Motor neuron (in vitro differentiated cells): ENCODE measurements around the gene ANHX. TPM values are rescaled to one million over a fixed set of nuclear protein-coding genes. Genes with fewer than 3 reads are reported as not detected.
"Not testable (repeated sequence)": the region's sequence is repeated elsewhere in the genome, so short reads cannot be mapped to it uniquely, and the experiment has no call there.

ENCODE experiments used
- ATAC-seq, 8 experiments: fragments of 200-7000 bp; cut with Tn5 transposase; replicated peaks in 6 of 8; 2 replicates each; pipeline ENCODE4 v1.8.0; 2021; ENCODE audit warnings: mild to moderate bottlenecking in 8 of 8, moderate library complexity in 8 of 8
- H3K27ac ChIP-seq, 2 donors: fragments of 250-450 bp; sonication (Bioruptor Pico); 2 replicates each; pipeline ENCODE4 v1.9.0; 2021; ENCODE audit warnings: antibody characterized with exemption in 2 of 2, mild to moderate bottlenecking in 2 of 2, moderate library complexity in 1 of 2
- H3K4me1 ChIP-seq, 2 donors: fragments of 250-450 bp; sonication (Bioruptor Pico); replicated peaks in 1 of 2; 2 replicates each; pipeline ENCODE4 v1.6.1; 2021; ENCODE audit warnings: antibody characterized with exemption in 2 of 2, mild to moderate bottlenecking in 2 of 2, moderate library complexity in 1 of 2
- H3K4me3 ChIP-seq, 5 donors: fragments of 250-450 bp; sonication (Bioruptor Pico); 2 replicates each; pipeline ENCODE4 v1.9.0; 2021; ENCODE audit warnings: antibody characterized with exemption in 5 of 5, mild to moderate bottlenecking in 5 of 5, moderate library complexity in 4 of 5
- WGBS, 10 experiments: fragments of 450-650 bp; shearing (Covaris generic); methylation state at CpG; one replicate each; pipeline ENCODE4 v1.0.0; 2022; 5-methylcytosine and 5-hydroxymethylcytosine counted together
- in situ Hi-C, 9 experiments: fragments of 400-800 bp; cut with MboI; loops; one replicate each; pipeline ENCODE4 v1.15.0; 2021; ENCODE audit warnings: low sequenced_read_pairs in 9 of 9, low pct_unique_long_range_greater_than_20kb in 2 of 9; ENCODE audit not compliant: unreplicated experiment in 9 of 9
- total RNA-seq, 8 experiments: library from RNA; unstranded; fragments of 300-600 nt; gene quantifications; 2 replicates each; pipeline versions ENCODE4 v1.2.3 to v1.2.4, GENCODE V29; 2022

ANHX gene
- under 1 TPM in 6 of 8 experiments, not detected in 2; 0.05 to 0.71 (median 0.11) TPM for total RNA-seq

- Histone ChIP-seq H3K4me1 (no peaks in the 10 kb centered on the region), H3K27ac (no peak within 1 kb of the TSS), H3K4me3 (no peak within 1 kb of the TSS)
- no CpG with 5 or more reads among the region's 61 CpGs for WGBS, 10 experiments
- in situ Hi-C loops, result no loop called here
- no peak for ATAC-seq
Observed at GRCh38 chr12:133235401-133236112, at the start of gene ANHX. ANHX (minus strand) TSS chr12:133235877; CDS start chr12:133234356, 1,521 bp downstream.

- in situ Hi-C loops, H3K4me3 ChIP-seq, ATAC-seq, H3K4me1 ChIP-seq, H3K27ac ChIP-seq: not testable (repeated sequence)
- 80 to 83% methylated on average over 1 to 3 of the region's 11 CpGs; no CpG with 5 or more reads in 8 of the 10 experiments for WGBS, 10 experiments
Observed at GRCh38 chr12:133264668-133265067, 29.0 kb upstream of the ANHX start.

- H3K27ac ChIP-seq, result no peak overlapping the region
- ATAC-seq, result no peak
- WGBS, 10 experiments, result 40 to 97% (median 60%) methylated on average over 1 to 14 of the region's 33 CpGs; no CpG with 5 or more reads in 7 of the 10 experiments
- H3K4me1 ChIP-seq, result no peaks in the 10 kb centered on the region
- in situ Hi-C loops, result no loop called here
- no peak overlapping the region for H3K4me3 ChIP-seq
Observed at GRCh38 chr12:133264173-133264572, 28.5 kb upstream of the ANHX start.

GRCh38 chr12:133256321-133256720 lies 20.6 kb upstream of the ANHX start:
- no peak for ATAC-seq
- no peak overlapping the region for H3K4me3 ChIP-seq
- no peak overlapping the region for H3K27ac ChIP-seq
- 0 to 50% (median 26%) methylated on average over 1 of the region's 1 CpG for WGBS, 10 experiments
- in situ Hi-C loops, result no loop called here
- H3K4me1 ChIP-seq, result no peaks in the 10 kb centered on the region

GRCh38 chr12:133255833-133256232 lies 20.2 kb upstream of the ANHX start:
- ATAC-seq, in situ Hi-C loops, H3K4me3 ChIP-seq, H3K4me1 ChIP-seq, H3K27ac ChIP-seq: not testable (repeated sequence)
- WGBS, 10 experiments, result 0 to 50% (median 17%) methylated on average over 1 of the region's 1 CpG; no CpG with 5 or more reads in 3 of the 10 experiments

GRCh38 chr12:133251732-133252131 lies 16.1 kb upstream of the ANHX start:
- no peak overlapping the region for H3K27ac ChIP-seq
- WGBS, 10 experiments, result 21 to 80% (median 43%) methylated on average over 2 to 6 of the region's 6 CpGs
- H3K4me3 ChIP-seq, result no peak overlapping the region
- in situ Hi-C loops, result no loop called here
- H3K4me1 ChIP-seq, result no peaks in the 10 kb centered on the region
- no peak for ATAC-seq

GRCh38 chr12:133236556-133236955 lies 879 bp upstream of the ANHX start:
- no peak overlapping the region for H3K4me3 ChIP-seq
- no peak overlapping the region for H3K27ac ChIP-seq
- WGBS, 10 experiments, result 40 to 90% (median 81%) methylated on average over 1 to 6 of the region's 12 CpGs; no CpG with 5 or more reads in 4 of the 10 experiments
- no peaks in the 10 kb centered on the region for H3K4me1 ChIP-seq
- ATAC-seq, result no peak
- in situ Hi-C loops, result no loop called here

GRCh38 chr12:133236144-133236543 lies 467 bp upstream of the ANHX start:
- no peaks in the 10 kb centered on the region for H3K4me1 ChIP-seq
- no peak overlapping the region for H3K4me3 ChIP-seq
- ATAC-seq, result no peak
- in situ Hi-C loops, result no loop called here
- WGBS, 10 experiments, result no CpG with 5 or more reads among the region's 44 CpGs
- no peak overlapping the region for H3K27ac ChIP-seq

- Histone ChIP-seq H3K27ac (no peak overlapping the region), H3K4me3 (no peak overlapping the region), H3K4me1 (no peaks in the 10 kb centered on the region)
- no peak for ATAC-seq
- WGBS, 10 experiments, result 30 to 96% (median 84%) methylated on average over 1 to 16 of the region's 20 CpGs; no CpG with 5 or more reads in 4 of the 10 experiments
- in situ Hi-C loops, result no loop called here
Observed at GRCh38 chr12:133234971-133235370, 706 bp downstream of the ANHX start.

GRCh38 chr12:133233993-133234564 lies 1.6 kb downstream of the ANHX start:
- in situ Hi-C loops, result no loop called here
- no peak overlapping the region for H3K4me3 ChIP-seq
- WGBS, 10 experiments, result 20 to 80% (median 57%) methylated on average over 1 to 12 of the region's 18 CpGs; no CpG with 5 or more reads in 2 of the 10 experiments

GRCh38 chr12:133233006-133233405 lies 2.7 kb downstream of the ANHX start:
- in situ Hi-C loops, result no loop called here
- Histone ChIP-seq H3K4me1 (no peaks in the 10 kb centered on the region), H3K4me3 (no peak overlapping the region), H3K27ac (no peak overlapping the region)
- no peak for ATAC-seq
- 0 to 82% (median 45%) methylated on average over 1 to 6 of the region's 6 CpGs; no CpG with 5 or more reads in 4 of the 10 experiments for WGBS, 10 experiments

More at GRCh38 chr12:133233993-133234564, 1.6 kb downstream of the ANHX start:
- no peak for ATAC-seq
- no peak overlapping the region for H3K27ac ChIP-seq
- no peaks in the 10 kb centered on the region for H3K4me1 ChIP-seq

GRCh38 chr12:133231001-133231400 lies 4.7 kb downstream of the ANHX start:
- in situ Hi-C loops, result no loop called here
- Histone ChIP-seq H3K4me3 (no peak overlapping the region), H3K4me1 (no peaks in the 10 kb centered on the region), H3K27ac (no peak overlapping the region)
- 56 to 100% (median 66%) methylated on average over 1 to 3 of the region's 3 CpGs; no CpG with 5 or more reads in 6 of the 10 experiments for WGBS, 10 experiments
- ATAC-seq, result no peak

GRCh38 chr12:133227281-133227852 lies 8.3 kb downstream of the ANHX start:
- Histone ChIP-seq H3K4me1 (no peaks in the 10 kb centered on the region), H3K4me3 (no peak overlapping the region), H3K27ac (no peak overlapping the region)
- in situ Hi-C loops, result no loop called here
- WGBS, 10 experiments, result 0 to 67% (median 20%) methylated on average over 1 of the region's 7 CpGs; no CpG with 5 or more reads in 6 of the 10 experiments
- no peak for ATAC-seq
